PC-9 (cell line): ENCODE measurements around the gene ATP4B.

Experiments used
- EZH2 ChIP-seq: fragments of 200-600 bp; sonication (generic); IDR thresholded peaks from 2 replicates; pipeline ENCODE4 v1.8.0; 2017; ENCODE audit warnings: antibody characterized with exemption, low read depth
- TF ChIP-seq, protein P1 (sequence below): fragments of 200-600 bp; sonication (generic); conservative IDR thresholded peaks from 2 replicates; pipeline ENCODE4 v1.6.1; 2017; ENCODE audit warnings: mixed run types, antibody characterized with exemption, mild to moderate bottlenecking, moderate library complexity

GRCh38 chr13:113666951-113667701 lies 9.1 kb upstream of the ATP4B start, which contains the start of gene GRK1:
- TF ChIP-seq, protein P1, sequence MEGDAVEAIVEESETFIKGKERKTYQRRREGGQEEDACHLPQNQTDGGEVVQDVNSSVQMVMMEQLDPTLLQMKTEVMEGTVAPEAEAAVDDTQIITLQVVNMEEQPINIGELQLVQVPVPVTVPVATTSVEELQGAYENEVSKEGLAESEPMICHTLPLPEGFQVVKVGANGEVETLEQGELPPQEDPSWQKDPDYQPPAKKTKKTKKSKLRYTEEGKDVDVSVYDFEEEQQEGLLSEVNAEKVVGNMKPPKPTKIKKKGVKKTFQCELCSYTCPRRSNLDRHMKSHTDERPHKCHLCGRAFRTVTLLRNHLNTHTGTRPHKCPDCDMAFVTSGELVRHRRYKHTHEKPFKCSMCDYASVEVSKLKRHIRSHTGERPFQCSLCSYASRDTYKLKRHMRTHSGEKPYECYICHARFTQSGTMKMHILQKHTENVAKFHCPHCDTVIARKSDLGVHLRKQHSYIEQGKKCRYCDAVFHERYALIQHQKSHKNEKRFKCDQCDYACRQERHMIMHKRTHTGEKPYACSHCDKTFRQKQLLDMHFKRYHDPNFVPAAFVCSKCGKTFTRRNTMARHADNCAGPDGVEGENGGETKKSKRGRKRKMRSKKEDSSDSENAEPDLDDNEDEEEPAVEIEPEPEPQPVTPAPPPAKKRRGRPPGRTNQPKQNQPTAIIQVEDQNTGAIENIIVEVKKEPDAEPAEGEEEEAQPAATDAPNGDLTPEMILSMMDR: no peak
- no peak for TF ChIP-seq EZH2
